Upper lobe of right lung (tissue), 1 donor: Measurements from ENCODE around the gene ADAM22. TPM values are rescaled to one million over a fixed set of nuclear protein-coding genes. Genes with fewer than 3 reads are reported as not detected.

ENCODE experiments used
- ATAC-seq: fragments of 200-7000 bp; cut with Tn5 transposase; one replicate; pipeline ENCODE4 v1.9.1; 2020; ENCODE audit warnings: mild to moderate bottlenecking, moderate library complexity
- DNase-seq: peaks from one replicate; pipeline ENCODE4 v3.0.0-alpha.2; 2020
- H3K27ac ChIP-seq: fragments of 200-600 bp; one replicate; pipeline ENCODE4 v1.8.0; 2022
- H3K27me3 ChIP-seq: fragments of 200-600 bp; one replicate; pipeline ENCODE4 v1.8.0; 2022; ENCODE audit warnings: mild to moderate bottlenecking
- H3K36me3 ChIP-seq: fragments of 200-600 bp; one replicate; pipeline ENCODE4 v1.8.0; 2022
- H3K4me1 ChIP-seq: fragments of 200-600 bp; one replicate; pipeline ENCODE4 v1.8.0; 2022
- H3K4me3 ChIP-seq: fragments of 200-600 bp; one replicate; pipeline ENCODE4 v1.8.0; 2022; ENCODE audit warnings: mild to moderate bottlenecking
- H3K9me3 ChIP-seq: fragments of 200-600 bp; one replicate; pipeline ENCODE4 v1.8.0; 2022
- intact Hi-C: fragments of 100-400 bp; cut with DNase I; formaldehyde crosslinking; loops from one replicate; pipeline ENCODE4 v1.11.0; 2022
- total RNA-seq: library from RNA; stranded (reverse); fragmentation: NEBNext Ultra II Directional; extraction: Animal tissue kit (Norgen Biotek cat#: 25700); gene quantifications from one replicate; pipeline ENCODE4 v1.2.1, GENCODE V29; 2021
- TF ChIP-seq, protein P1 (sequence below): fragments of 200-600 bp; IDR thresholded peaks from one replicate; pipeline ENCODE4 v1.8.0; 2022; ENCODE audit warnings: antibody characterized with exemption
- donor health status: DM: no; HTN: yes; CAD: no; lungs with severe emphysema.

ADAM22 gene
- total RNA-seq, 1 donor from 2014 or later, result 4.3 TPM

DNA sequence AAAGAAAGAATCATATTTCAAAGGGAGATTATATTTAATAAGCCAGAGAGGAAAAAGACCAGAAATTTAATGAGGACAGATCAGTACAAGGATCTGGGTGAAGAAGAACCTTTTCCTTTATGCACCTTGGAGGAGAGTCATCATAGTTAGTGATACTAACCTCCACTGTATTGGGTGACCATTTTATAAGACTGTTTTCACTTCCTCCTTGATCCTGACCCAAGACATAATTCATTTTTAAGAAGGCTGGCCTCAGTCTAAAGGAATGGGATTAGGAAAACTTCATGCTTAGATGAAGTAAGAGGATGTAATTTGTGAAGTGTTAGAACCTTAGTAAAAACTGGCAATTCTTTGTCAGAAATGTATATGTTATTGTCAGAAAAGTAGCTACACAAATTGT, 68.6 kb downstream of the ADAM22 start:
- no peak for ATAC-seq
- Histone ChIP-seq H3K4me1 (no peaks in the 10 kb centered on the region), H3K27me3 (no peaks in the 10 kb centered on the region), H3K4me3 (no peak overlapping the region), H3K36me3 (no peaks in the 10 kb centered on the region), H3K27ac (no peak overlapping the region), H3K9me3 (no peaks in the 10 kb centered on the region)
- TF ChIP-seq, protein P1, sequence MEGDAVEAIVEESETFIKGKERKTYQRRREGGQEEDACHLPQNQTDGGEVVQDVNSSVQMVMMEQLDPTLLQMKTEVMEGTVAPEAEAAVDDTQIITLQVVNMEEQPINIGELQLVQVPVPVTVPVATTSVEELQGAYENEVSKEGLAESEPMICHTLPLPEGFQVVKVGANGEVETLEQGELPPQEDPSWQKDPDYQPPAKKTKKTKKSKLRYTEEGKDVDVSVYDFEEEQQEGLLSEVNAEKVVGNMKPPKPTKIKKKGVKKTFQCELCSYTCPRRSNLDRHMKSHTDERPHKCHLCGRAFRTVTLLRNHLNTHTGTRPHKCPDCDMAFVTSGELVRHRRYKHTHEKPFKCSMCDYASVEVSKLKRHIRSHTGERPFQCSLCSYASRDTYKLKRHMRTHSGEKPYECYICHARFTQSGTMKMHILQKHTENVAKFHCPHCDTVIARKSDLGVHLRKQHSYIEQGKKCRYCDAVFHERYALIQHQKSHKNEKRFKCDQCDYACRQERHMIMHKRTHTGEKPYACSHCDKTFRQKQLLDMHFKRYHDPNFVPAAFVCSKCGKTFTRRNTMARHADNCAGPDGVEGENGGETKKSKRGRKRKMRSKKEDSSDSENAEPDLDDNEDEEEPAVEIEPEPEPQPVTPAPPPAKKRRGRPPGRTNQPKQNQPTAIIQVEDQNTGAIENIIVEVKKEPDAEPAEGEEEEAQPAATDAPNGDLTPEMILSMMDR, result no peak
- DNase-seq, result no peak
- intact Hi-C loops, result no loop called here

DNA sequence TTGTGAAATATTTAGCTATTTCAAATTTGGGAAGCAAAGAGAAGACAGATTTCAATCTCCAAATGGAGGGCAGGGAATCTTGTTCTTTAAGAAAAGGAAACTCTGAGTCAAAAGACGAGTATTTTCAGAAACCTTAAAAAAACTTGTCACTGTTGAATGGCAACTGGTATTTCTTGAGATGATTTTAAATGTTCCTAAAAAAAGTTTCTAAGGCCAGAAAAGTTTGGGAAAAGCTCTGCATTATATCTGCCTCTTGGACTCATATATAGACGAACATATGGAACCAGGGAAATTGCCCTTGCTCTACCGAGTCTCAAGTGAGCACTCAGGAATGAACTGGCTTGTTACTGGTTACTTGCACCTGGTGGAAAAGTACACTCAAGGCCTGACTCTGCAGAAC, 69.5 kb downstream of the ADAM22 start:
- TF ChIP-seq, protein P1, result no peak
- DNase-seq (no peak), ATAC-seq (no peak)
- intact Hi-C loops, result no loop called here
- no peaks in the 10 kb centered on the region for H3K4me1 ChIP-seq
- no peaks in the 10 kb centered on the region for H3K36me3 ChIP-seq
- no peak overlapping the region for H3K27ac ChIP-seq
- H3K9me3 ChIP-seq, result no peaks in the 10 kb centered on the region
- no peaks in the 10 kb centered on the region for H3K27me3 ChIP-seq
- no peak overlapping the region for H3K4me3 ChIP-seq

DNA sequence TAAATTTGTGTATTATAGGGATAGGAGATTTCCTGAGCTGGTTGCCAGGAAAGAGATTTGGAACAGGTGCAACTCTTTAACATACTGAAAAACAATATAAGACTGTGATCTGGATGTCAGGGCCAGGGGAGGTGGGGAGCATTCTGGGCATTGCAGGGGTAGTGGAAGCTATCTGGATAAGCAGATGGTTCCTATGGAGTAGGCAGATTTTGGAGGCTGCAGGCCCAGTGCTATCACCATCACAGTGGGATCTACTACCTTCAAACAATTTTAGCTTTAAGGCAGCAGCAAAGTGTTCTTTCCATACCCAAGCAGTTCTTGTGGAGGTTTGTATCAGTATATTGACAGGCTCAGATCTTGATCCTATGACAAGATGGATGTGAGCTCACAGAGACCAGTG, 71.1 kb downstream of the ADAM22 start:
- no peak overlapping the region for H3K27ac ChIP-seq
- no peak for DNase-seq

DNA sequence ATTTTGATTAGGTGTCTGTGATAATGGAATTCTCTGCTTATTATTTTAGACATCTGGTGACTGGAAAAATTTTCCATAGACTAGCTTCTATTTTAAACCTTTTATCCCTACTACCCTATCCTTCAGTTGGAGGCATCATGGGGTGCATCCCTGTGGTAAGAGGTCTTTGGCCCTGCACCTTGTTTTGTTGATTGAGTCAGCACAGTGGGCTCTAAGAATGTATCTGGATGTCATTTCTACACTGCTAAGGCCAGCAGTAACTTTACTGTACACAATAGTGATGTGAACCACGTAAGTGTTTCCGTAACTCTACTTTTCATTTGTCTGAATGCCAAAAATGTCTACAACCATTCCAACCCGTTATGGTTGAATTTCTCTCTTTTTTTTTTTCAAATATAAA, 75.6 kb downstream of the ADAM22 start:
- TF ChIP-seq, protein P1, result no peak
- H3K4me1 ChIP-seq, result no peaks in the 10 kb centered on the region
- no peak overlapping the region for H3K27ac ChIP-seq
- intact Hi-C loops, result no loop called here
- DNase-seq, result no peak
- ATAC-seq, result no peak
- no peaks in the 10 kb centered on the region for H3K27me3 ChIP-seq
- H3K4me3 ChIP-seq, result no peak overlapping the region
- no peaks in the 10 kb centered on the region for H3K9me3 ChIP-seq
- no peaks in the 10 kb centered on the region for H3K36me3 ChIP-seq

More for the DNA sequence above, 71.1 kb downstream of the ADAM22 start:
- no peaks in the 10 kb centered on the region for H3K27me3 ChIP-seq
- intact Hi-C loops, result no loop called here
- TF ChIP-seq, protein P1, result no peak
- no peaks in the 10 kb centered on the region for H3K36me3 ChIP-seq
- no peak overlapping the region for H3K4me3 ChIP-seq
- H3K9me3 ChIP-seq, result no peaks in the 10 kb centered on the region
- no peaks in the 10 kb centered on the region for H3K4me1 ChIP-seq
- ATAC-seq, result no peak

DNA sequence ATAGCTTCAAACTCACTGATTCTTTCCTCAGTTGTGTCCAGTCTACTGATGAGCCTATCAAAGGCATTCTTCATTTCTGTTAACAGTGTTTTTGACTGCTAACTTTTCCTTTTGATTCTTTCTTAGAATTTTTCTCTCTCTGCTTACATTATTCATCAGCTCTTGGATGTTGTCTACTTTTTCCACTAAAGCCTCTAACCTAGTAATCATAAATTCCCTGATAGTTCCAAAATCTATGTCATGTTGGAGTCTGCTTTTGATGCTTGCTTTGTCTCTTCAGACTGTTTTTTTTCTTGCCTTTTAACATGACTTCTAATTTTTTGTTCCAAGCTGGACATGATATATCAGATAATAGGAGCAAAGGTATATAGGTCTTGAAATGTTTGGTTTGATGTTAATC, 78.0 kb downstream of the ADAM22 start:
- no peak for ATAC-seq
- intact Hi-C loops, result no loop called here
- Histone ChIP-seq H3K27ac (no peak overlapping the region), H3K27me3 (no peaks in the 10 kb centered on the region), H3K36me3 (no peaks in the 10 kb centered on the region), H3K4me1 (no peaks in the 10 kb centered on the region), H3K4me3 (no peak overlapping the region), H3K9me3 (no peaks in the 10 kb centered on the region)
- TF ChIP-seq, protein P1, result no peak
- DNase-seq, result no peak

DNA sequence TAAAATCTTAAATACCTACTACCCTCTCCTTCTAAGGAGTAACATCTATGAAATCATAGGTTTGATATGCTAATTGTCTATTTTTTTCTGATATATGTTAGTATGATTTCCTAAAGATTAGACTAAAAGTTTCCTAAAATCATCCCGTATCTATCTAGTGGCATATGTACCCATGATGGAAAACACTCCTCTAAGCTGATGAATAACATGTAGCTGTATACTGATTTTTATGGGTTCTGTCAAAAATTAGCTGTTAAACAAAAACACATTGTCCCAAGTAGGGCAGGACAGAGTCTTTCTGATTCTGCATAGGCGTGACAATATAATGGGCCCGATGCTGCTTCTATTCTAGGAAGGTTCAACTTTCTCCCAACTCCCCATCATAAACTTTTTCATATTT, 79.9 kb downstream of the ADAM22 start:
- H3K27ac ChIP-seq, result no peak overlapping the region
- no peaks in the 10 kb centered on the region for H3K36me3 ChIP-seq
- no peaks in the 10 kb centered on the region for H3K27me3 ChIP-seq
- no peak for DNase-seq
- intact Hi-C loops, result no loop called here
- no peak overlapping the region for H3K4me3 ChIP-seq
- H3K9me3 ChIP-seq, result no peaks in the 10 kb centered on the region
- ATAC-seq, result no peak
- no peaks in the 10 kb centered on the region for H3K4me1 ChIP-seq
- TF ChIP-seq, protein P1, result no peak
